NCI-H345 treated with DMSO at 0.1 percent for 48 hours (cell line): ENCODE results near the gene DDX4.
"Not testable (repeated sequence)": the region's sequence is repeated elsewhere in the genome, so short reads cannot be mapped to it uniquely, and the experiment has no call there.

Experiments
- DNase-seq: peaks from one replicate; lab custom pipeline; 2025; ENCODE audit not compliant: unreplicated experiment; lab: John Stamatoyannopoulos, UW

Gene DDX4

GRCh38 chr5:55737793-55738192 lies at the start of gene DDX4:
TSS of gene DDX4 (plus strand) at chr5:55738061. CDS start at chr5:55738964, 903 bp downstream.
- no peak for DNase-seq

GRCh38 chr5:55691265-55692105 lies 46.4 kb upstream of the DDX4 start:
- DNase-seq = peak; percentile 28

DNA sequence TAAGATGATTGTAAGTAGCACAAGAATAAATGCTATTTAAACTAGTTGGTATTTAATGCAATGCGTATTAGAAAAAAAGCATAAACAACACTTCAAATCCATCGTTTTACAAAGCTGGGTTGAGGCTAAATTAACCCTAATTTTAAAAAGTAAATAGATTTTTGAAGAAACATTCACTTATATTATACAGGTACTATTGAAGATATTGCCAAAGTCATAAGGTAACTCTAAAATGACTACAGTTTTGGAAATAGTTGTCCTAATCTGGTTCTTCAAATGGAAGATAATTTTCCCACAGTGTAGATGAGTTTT lies 45.8 kb upstream of the DDX4 start:
- DNase-seq = no peak

- no peak for DNase-seq
Observed at GRCh38 chr5:55692509-55692908, 45.4 kb upstream of the DDX4 start.

GRCh38 chr5:55694152-55694830 lies 43.6 kb upstream of the DDX4 start:
- DNase-seq = no peak

GRCh38 chr5:55696704-55697103 lies 41.2 kb upstream of the DDX4 start:
- not testable (repeated sequence) for DNase-seq

DNA sequence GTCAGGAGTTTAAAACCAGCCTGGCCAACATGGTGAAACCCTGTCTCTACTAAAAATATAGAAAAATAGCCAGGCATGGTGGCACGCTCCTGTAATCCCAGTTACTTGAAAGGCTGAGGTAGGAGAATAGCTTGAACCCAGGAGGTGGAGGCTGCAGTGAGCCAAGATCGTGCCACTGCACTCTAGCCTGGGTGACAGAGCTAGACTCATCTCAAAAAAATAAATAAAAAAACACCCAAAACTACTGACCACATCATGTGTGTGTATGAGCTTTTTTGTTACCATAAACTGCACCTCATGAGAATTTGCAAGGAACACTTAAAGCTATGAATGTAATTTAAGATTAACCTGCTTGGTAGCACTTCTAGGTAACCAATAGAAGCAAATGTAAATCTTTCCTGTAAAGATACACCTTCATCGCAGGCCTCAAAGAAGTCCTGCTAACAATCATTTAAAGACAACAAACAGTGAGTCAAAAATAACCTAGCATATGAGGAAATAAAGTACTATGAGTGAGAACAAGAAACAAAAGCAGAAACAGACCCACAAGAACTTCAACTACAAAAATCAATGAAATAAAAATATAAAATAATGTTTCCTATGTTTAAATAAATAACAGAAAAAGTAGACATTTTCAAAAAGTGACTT lies 38.7 kb upstream of the DDX4 start:
- DNase-seq = no peak

- DNase-seq = no peak
Observed at GRCh38 chr5:55700745-55701144, 37.1 kb upstream of the DDX4 start.

DNA sequence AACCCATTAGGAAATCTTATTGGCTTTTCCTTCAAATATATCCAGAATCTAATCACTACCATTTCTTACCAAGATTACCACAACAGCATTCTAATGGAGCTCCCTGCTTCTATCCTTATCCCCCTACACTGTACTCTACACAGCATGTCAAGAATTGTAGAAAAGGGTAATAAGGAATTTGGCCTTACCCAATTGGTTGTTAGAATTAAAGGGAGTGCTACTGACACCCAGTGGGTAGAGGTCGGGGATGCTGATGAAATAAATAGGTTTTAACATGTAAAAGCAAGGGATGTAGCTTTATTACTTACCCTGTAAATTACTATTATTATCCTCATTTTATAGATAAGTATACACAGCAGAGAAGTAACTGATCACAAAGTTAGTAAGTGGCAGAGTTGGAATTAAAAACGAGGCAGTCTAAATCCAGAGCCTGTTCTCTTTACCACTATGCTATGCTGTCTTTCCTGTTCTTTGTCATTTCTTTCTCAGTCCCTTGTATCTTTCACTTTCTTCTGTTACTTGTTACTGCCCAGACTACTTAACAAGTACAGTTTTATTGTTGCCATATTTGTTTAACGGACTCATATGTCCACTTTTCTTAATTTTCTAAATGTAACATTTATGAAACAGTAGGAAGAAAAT lies 36.3 kb upstream of the DDX4 start:
- DNase-seq = no peak

GRCh38 chr5:55702598-55703345 lies 35.1 kb upstream of the DDX4 start:
- DNase-seq = no peak

DNA sequence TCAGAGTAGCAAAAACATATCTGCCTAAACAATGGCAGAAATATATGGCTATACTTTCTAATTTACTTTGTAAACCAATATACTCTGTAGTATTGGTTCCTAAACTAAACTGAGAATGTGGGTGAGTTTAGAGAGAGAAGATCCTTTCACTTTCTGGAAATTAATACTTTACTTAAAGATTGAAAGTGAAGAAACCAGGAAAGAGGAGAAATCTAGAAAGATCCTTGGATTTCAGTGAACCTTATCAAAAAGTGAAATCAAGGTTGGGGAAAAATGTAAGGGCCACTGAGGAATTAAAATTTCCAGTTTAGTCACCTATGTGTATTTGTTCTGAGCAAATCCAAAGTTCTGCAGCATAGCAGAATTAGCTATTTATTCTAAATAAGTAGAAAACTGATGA lies 31.6 kb upstream of the DDX4 start:
- no peak for DNase-seq

DNA sequence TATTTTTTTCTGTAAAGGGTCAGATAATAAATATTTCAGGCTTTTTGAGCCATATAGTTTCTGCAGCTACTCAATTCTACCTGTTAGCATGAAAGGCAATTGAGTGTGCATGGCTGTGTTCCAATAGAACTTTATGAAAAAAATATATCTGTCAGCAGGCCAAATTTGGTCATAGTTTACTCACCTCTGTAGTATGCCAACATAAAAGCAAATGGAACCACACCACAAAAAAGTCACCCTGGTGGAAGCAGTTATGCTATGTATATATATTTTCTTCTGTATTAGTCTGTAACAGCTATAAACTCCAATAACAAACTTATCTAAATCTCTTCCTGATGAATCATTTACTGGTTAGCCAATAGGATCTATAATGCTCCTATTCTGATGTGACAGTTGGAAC lies 29.1 kb upstream of the DDX4 start:
- no peak for DNase-seq

DNA sequence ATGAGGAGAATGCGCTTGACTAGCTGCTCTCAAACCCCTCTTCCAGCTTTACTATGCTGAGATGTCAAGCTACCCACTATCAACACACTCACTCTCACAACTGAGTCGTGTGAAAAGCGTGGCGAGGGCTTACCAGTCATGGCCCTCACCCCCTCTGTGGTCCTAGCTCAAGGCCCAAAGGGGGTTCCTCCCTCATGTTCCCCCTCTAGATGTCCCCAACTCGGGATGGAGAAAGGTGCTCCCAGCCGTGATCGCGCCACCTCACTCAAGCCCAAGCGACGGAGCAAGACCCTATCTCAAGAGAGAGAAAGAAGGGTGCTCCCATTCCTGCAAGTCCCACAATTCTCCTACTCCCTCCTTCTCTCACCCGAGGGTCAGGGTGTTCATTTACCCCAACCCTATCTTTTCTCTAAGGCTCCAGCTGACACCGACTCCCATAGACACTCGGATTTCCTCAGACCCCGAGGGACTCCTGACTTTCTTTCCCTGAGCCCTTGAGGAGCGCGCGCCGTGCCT lies 26.3 kb upstream of the DDX4 start:
- no peak for DNase-seq

- DNase-seq = peak; percentile 77
Observed at GRCh38 chr5:55712023-55712859, 25.6 kb upstream of the DDX4 start, which contains the start of gene SLC38A9. TSS of gene SLC38A9 (minus strand) at chr5:55712324. CDS start at chr5:55697958, 14,366 bp downstream.

- no peak for DNase-seq
Observed at GRCh38 chr5:55713871-55714270, 24.0 kb upstream of the DDX4 start.

DNA sequence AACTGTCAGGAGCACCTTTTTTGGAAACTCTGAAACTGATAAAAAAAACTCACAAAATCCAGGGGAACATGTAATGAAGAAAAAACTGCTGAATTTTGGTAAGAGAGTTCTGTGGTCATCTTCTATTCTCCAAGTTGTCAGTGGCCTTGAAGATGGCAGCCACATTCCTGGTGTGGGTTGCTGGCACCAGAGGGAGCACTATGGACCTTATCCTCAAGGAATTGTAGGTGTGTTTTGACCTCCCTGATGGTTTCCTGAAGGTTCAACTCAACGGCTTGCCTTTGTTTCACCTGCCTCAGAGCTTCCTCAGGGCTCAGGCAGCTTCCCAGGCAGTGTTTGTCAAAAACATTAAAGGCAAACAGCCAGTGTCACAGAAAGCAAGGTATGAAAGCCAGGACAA lies 23.5 kb upstream of the DDX4 start:
- no peak for DNase-seq

DNA sequence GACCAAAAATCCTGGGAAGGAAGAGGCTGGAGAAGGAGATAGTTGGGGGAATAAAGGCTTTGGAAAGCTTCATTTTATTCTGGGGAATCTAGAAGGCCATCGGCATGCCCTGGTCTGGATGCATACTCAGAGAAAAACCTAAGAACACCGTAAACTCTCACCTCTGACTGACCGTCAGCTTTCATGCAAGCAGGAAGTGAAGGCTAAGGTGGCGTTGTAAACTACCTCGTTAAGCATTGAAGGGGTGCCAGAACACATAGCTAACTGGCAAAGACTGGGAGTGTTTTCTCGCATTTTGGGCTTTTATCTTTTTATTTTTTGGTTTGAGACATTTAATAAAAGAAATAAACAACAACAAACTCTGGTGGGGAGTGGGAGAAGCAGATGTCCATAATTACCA lies 23.1 kb upstream of the DDX4 start:
- no peak for DNase-seq

- DNase-seq = no peak
Observed at GRCh38 chr5:55715519-55716078, 22.3 kb upstream of the DDX4 start.

DNA sequence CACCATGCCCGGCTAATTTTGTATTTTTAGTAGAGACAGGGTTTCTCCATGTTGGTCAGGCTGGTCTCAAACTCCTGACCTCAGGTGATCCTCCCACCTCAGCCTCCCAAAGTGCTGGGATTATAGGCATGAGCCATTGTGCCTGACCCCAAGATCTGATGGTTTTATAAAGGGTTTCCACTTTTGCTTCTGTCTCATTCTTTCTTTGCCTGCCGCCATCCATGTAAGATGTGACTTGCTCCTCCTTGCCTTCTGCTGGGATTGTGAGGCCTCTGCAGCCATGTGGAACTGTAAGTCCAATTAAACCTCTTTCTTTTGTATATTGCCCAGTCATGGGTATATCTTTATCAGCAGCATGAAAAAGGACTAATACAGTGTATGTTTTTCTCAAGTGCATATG lies 18.8 kb upstream of the DDX4 start:
- DNase-seq = not testable (repeated sequence)
